ENCODE results near the gene DOK5. TPM values are rescaled to one million over a fixed set of nuclear protein-coding genes. Genes with fewer than 3 reads are reported as not detected.
A peak's percentile ranks its signal among the peaks of the same experiment; 100 is the strongest.

Gene DOK5
- total RNA-seq, 1 experiment from 2014 or later: 3.3 TPM

DNA sequence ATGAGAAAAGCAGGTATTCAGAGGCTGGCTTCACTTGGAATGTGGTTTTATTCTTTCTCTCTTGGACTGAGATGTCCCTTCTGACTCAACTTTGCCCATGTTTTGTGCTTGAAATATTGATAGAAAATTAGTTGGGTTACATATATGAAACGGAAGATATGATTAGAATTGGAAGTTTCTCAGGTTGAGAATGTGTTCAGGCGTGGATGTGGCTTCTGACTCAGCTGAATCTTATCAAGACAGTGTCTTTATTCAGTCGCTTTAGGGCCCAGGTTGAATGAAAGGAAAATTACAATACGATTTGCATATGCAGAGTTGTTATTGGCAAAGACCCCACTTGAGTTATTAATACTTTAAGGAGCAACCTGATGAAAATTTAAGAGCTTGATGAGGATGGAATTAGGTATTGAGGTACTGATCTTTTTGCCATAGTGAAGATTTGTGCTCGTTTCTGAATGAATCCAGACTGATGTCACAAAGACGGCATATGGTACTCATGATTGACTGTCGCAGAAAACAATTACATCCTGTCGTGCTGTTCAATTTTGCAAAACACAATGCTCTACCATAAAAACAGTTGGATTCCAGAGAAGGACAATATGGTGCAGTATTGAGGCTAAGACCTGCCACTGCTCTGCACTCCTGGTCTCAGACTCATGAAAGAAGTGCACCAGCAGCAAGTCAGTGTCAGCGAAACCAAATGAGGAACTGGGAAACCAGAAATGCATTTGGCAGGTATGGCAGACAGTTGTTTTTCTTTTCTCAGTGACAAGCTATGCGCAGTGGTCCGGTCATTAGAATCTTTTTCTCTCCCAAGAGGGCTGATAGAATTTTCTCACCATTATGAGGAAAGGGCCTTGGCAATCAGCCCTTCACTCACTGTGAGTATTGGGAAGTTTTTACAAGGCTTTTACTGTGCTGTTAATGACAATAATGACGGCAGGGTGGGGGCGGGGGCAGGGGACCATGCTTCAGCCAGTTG, 158.3 kb downstream of the DOK5 start:
- Histone ChIP-seq H3K36me3 (no peaks in the 10 kb centered on the region), H3K9me3 (no peaks in the 10 kb centered on the region), H3K4me3 (no peak overlapping the region), H3K27me3 (no peaks in the 10 kb centered on the region)
- no peak for DNase-seq

DNA sequence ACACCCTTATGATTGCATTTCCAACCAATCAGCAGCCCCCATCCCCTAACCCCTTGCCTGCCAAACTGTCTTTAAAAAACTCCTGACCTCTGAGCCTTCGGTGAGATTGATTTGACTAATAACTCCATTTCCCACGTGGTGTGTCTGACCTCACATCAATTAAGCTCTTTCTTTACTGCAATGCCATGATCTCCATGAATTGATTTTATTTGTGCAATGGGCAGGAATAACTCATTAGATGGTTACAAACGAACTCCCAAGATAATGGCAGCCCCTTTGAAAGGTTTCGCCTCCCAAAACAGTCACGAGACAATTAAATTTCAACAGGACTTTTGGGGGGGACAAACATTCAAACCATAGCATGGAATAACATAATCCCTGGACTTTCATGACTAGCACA, 161.2 kb downstream of the DOK5 start:
- Histone ChIP-seq H3K27me3 (no peaks in the 10 kb centered on the region), H3K4me3 (no peak overlapping the region), H3K36me3 (no peaks in the 10 kb centered on the region), H3K9me3 (no peaks in the 10 kb centered on the region)
- no peak for DNase-seq

DNA sequence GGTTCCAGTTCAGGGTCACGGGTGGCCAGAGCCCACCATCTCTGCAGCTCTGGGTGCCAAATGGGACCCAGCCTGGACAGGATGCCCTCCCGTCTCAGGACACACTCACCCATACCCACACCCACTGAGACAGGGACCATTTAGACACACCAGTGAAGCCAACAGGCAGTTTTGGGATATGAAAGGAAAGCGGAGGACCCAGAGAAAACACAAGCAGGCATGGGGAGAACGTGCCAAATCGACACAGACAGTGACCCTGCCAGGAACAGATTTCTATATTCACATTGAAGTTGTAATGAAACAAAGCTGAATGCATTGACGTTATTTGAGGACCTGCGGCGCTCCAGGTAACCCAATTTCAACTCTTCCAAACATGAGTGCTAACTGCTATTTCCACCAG, 164.5 kb downstream of the DOK5 start:
- no peak for DNase-seq
- H3K36me3 ChIP-seq: no peaks in the 10 kb centered on the region
- H3K27me3 ChIP-seq: no peaks in the 10 kb centered on the region
- no peak overlapping the region for H3K4me3 ChIP-seq
- H3K9me3 ChIP-seq: no peaks in the 10 kb centered on the region

DNA sequence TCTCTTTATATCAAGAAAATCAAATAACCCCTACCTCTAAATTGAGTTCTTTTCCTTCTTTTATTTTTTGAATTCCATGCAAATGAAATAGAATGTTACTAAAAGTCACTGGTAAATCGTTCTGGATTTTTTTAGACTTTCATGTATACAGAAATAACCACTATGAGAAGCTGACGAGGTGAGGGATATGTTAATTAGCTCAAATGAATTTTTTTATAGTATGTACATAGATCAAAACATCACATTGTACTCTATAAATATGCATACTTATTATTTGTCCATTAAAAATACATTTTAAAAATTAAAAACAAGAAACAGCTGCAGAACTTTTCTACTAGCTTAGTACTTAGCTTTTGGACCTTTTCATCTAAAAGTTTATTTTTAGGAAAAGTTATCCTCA, 165.4 kb downstream of the DOK5 start:
- H3K36me3 ChIP-seq: no peaks in the 10 kb centered on the region
- no peaks in the 10 kb centered on the region for H3K9me3 ChIP-seq
- no peak for DNase-seq
- H3K4me3 ChIP-seq: no peak overlapping the region
- H3K27me3 ChIP-seq: no peaks in the 10 kb centered on the region

DNA sequence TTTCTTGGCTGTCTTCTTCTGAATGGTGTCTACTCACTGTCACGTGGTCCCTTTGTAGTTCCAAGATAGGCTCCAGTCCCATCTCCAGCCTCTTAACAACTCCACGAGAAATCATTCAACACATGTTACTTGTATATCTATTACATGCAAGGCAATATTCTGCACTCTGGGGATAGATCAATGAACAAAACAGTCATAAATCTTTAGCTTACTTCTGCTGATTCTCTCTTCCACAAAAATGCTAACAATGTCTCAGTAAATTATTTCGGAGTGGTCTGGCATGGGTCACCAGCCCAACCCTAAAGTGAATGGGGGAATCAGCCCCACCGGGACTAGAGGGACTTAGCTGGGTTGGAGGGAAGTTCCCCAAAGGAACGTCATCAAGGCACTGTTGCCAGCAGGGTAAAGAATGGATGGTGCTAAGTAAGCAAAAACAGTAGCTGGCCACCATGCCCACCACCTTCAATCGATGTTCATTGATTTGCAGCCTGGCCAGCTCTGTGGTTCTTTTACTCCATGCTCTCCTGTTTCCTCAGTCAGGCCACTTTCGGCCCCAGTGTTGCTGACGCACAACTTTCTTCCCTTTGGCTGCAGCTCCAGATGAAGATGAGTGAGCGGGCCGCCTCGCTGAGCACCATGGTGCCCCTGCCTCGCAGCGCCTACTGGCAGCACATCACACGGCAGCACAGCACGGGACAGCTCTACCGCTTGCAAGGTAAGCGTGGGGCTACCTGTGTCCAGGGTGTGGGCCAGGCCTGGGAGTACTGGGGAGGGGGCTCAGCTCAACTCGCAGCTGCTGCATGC, 167.7 kb downstream of the DOK5 start:
- Histone ChIP-seq H3K27me3 (no peaks in the 10 kb centered on the region), H3K4me3 (no peak overlapping the region), H3K36me3 (no peaks in the 10 kb centered on the region), H3K9me3 (no peaks in the 10 kb centered on the region)
- DNase-seq: peak; percentile 62

DNA sequence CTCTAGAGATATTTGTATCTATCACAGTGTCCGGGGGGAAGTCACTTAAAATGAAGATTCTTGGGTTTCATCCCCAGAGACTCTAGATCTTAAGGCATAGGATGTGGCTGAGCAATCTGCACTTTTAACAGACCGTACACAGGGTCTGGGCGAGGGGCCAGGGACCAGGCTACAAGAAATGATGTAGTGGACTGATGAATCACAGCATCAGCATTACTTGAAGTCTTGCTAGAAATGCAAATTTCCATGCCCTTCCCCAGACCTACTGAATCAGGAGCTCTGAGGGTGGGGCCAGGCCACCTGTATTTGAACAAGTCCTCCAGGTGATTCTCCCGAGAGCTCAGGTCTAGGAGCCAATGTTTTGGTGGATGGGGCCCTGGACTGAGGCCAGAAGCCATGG, 168.4 kb downstream of the DOK5 start:
- peak; percentile 94 for DNase-seq
- Histone ChIP-seq H3K27me3 (no peaks in the 10 kb centered on the region), H3K4me3 (no peak overlapping the region), H3K36me3 (no peaks in the 10 kb centered on the region), H3K9me3 (no peaks in the 10 kb centered on the region)

DNA sequence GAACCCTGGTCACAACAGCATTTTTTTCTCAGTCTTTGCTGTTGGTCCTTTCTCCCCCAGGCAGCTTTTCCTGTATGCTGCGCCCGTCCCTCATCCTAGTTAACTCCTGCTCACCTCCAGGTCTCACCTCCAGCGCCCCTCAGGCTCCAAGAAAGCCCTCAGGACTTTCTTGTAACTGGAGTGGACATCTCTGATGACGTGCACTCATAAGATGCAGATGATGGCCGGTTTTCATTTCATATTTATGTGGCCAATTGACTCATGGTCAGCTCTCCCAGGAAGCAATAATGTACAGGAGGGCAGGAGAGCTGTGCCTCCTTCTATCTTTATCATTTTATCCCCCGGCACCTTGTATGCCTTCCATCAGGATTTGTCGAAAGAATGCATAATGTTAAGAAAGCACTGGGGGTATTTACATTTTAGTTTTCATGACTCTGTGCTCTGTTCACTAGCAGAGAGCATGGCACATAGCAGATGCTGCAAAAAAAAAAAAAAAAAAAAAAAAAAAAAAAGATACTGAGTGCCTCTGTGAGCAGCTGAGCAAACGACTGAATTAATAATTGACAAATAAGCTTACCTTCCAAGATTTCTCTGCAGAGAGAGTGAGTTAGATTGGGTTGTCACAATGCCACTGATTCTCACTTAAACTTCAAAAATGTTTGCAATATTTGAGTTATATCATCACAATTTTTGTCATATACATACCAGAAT, 170.2 kb downstream of the DOK5 start:
- H3K9me3 ChIP-seq: no peaks in the 10 kb centered on the region
- no peaks in the 10 kb centered on the region for H3K27me3 ChIP-seq
- no peak for DNase-seq
- no peak overlapping the region for H3K4me3 ChIP-seq
- no peaks in the 10 kb centered on the region for H3K36me3 ChIP-seq

DNA sequence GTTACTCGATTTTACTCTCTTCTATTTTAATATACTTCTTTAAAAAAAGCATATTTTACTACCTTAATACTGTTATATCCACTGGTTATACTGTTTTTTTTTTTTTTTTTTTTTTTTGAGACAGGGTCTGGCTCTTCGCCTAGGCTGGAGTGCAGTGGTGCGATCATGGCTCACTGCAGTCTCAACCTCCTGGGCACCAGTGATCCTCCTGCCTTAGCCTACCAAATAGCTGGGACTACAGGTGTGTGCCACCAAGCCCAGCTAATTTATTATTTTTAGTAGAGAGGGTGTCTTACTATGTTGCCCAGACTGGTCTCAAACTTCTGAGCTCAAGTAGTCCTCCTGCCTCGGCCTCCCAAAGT, 170.7 kb downstream of the DOK5 start:
- no peaks in the 10 kb centered on the region for H3K36me3 ChIP-seq
- DNase-seq: no peak
- H3K4me3 ChIP-seq: no peak overlapping the region
- H3K27me3 ChIP-seq: no peaks in the 10 kb centered on the region
- H3K9me3 ChIP-seq: no peaks in the 10 kb centered on the region

DNA sequence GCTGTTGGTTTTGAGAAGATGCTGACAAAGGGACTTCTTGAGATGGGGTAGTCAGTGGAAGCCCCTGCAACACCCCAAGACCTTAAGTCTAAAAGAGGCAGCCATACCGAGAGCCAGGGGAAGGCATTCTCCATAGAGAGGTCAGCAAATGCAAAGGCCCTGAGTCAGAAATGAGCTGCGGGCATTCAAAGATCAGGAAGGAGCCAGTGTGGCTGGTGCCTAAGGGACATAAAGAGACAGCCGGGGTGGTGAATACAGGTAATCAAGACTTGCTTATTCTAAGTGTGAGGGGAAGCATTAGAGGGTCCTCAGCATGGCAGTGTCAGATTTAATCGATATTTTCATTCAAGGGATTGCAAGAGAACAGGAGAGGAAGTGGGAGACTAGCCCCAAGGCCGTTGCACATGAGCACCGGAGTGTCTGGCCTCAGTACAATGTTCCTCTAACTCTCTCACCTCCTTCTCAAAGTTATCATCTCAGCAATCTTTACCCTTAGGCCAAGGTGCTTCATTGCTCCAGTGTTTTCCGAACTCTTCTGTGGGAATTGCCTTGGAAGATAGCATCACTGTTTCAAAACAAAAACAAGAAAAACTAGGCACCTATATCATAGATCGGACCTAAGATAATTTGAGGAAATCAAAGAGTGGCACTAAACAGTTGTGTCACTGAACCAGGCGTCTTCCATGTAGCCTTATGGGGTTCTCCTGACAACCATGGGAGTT, 173.2 kb downstream of the DOK5 start:
- DNase-seq: no peak
- no peak overlapping the region for H3K4me3 ChIP-seq
- no peaks in the 10 kb centered on the region for H3K9me3 ChIP-seq
- no peaks in the 10 kb centered on the region for H3K27me3 ChIP-seq
- H3K36me3 ChIP-seq: no peaks in the 10 kb centered on the region

DNA sequence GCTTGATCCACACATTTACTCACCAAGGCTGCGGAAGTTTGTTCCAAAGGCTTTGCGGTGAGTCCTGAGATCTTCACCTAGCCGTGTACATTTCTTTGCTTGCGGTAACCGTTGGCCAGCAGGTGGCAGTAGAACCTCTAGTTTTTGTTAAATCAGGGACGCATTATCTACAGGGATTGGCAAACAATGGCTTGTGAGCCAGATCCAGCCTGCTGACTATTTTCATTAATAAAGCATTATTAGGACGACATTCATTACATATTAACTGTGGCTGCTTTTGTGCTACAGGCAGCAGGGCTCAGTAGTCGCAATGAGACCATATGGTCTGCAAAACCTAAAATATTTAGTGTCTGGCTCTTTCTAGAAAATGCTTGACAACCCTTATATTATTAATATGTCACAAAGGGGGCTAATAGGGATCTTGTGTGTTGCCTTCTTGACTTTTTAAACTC, 174.1 kb downstream of the DOK5 start:
- no peaks in the 10 kb centered on the region for H3K36me3 ChIP-seq
- H3K4me3 ChIP-seq: no peak overlapping the region
- H3K9me3 ChIP-seq: no peaks in the 10 kb centered on the region
- DNase-seq: peak; percentile 67
- no peaks in the 10 kb centered on the region for H3K27me3 ChIP-seq

DNA sequence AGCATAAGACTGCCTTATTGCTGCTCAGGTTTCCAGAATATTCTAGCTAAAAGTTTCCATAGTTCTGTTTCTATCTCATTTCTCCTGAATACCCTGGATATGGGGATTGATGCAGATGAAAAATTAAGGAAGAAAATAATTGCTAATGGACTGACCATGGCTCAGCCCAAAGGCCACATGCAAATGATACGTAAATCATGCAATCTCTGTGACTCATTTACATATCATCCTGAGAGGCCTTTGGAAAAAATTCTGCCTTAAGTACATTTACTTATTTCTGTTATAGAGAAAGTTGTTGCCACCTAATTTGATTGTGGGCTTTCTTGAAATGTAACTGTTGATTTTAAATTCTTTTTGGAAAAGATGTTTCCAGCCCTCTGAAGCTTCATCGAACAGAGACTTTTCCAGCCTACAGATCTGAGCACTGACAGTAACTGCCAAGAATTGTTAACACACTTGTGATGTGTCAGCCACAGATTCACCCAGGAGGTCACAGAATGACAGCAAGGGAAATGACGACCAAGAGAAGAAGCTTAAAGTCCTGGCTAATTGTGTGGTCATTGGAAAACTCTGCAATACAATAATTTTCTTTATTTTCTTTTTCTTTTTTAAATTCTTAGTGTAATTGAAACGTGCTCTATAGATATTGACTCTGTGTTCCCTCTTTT, 174.8 kb downstream of the DOK5 start:
- Histone ChIP-seq H3K4me3 (no peak overlapping the region), H3K36me3 (no peaks in the 10 kb centered on the region), H3K27me3 (no peaks in the 10 kb centered on the region), H3K9me3 (no peaks in the 10 kb centered on the region)
- no peak for DNase-seq

DNA sequence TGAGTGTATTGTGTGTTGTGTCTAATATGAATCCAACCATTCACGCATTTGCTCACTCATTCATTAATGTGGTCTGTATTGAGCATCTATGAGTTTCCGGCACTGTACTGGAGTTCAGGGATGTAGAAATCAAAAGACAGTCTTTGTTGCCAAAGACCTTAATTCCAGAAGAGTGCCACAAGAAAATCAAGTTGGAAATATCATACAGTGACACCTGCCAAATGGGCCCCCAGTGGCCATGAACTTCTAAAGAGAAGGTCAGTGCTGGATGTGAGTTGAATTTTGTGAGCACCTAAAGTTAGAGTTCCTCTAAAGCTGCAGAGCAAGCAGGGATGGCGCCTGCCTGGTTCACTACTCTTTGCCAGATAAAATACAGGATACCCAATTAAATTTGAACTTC, 175.9 kb downstream of the DOK5 start:
- Histone ChIP-seq H3K9me3 (no peaks in the 10 kb centered on the region), H3K4me3 (no peak overlapping the region), H3K27me3 (no peaks in the 10 kb centered on the region), H3K36me3 (no peaks in the 10 kb centered on the region)
- no peak for DNase-seq

DNA sequence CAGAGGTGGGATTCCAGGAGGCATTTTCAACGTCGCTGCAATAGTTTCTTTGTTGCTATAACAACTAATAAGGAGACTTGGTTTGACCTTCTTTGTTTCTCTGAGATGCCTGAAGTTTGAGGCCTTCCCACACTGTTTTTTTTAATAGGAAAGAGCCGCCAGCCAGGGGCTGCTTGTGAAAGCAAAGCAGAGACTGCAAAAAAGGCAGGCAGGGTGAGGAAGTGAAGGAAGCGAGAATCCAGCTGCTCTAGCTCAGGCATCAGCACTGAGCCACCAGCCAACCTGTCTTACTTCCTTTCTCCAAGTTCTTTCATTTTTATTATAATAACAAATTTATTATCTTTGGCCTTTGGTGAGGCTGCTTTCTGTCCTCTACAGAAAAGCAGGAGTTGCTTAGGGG, 179.1 kb downstream of the DOK5 start:
- no peak for DNase-seq

DNA sequence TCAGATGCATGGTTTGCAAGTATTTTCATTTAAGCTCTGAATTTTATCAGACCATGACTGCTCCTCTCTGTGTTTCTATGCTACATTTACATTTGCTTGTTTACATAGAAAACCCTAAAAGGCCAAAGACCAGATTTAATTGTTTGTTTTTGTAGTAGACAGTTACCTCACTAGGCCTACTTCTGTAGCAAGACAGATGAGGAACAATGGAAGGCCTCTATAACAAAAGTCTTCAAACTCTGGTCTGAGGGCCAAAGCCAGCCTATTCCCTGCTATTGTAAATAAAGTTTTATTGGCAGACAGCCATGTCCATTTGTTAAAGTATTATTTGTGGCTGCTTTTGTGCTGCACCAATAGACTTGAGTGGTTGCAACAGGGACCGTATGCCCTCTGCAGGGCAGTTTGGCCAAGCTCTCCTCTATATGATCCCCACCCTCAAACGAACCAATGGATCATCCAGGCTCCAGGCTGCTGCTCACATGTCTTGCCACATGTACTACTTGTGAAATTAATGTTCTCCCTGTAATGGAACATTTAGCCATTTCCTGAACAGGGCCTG, 182.0 kb downstream of the DOK5 start:
- Histone ChIP-seq H3K36me3 (no peaks in the 10 kb centered on the region), H3K9me3 (no peaks in the 10 kb centered on the region), H3K4me3 (no peak overlapping the region), H3K27me3 (no peaks in the 10 kb centered on the region; the same call in 1 of the 2 replicates)
- no peak for DNase-seq

More for the DNA sequence above, 179.1 kb downstream of the DOK5 start:
- Histone ChIP-seq H3K9me3 (no peaks in the 10 kb centered on the region), H3K36me3 (no peaks in the 10 kb centered on the region), H3K27me3 (no peaks in the 10 kb centered on the region), H3K4me3 (no peak overlapping the region)

DNA sequence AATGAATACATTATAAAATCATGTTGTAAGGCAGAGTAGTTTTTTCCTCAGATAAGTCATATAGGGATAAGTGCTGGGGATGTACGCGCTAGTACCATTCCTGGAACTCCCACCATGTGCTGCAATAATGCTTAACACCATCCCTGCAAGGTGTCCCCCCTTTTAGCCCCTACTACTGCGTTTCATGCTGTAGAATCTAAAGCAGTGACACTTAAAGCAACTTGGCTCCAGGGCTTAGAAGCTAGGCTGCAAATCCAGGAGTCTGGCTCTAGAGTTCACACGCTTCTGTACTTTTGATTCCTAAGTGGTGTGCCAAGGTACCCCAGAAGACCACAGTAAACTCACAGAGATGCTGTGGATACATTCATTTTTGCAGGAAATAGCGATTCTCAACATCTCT, 183.1 kb downstream of the DOK5 start:
- Histone ChIP-seq H3K9me3 (no peaks in the 10 kb centered on the region), H3K36me3 (no peaks in the 10 kb centered on the region), H3K27me3 (no peaks in the 10 kb centered on the region; the same call in 1 of the 2 replicates), H3K4me3 (no peak overlapping the region)
- DNase-seq: no peak

DNA sequence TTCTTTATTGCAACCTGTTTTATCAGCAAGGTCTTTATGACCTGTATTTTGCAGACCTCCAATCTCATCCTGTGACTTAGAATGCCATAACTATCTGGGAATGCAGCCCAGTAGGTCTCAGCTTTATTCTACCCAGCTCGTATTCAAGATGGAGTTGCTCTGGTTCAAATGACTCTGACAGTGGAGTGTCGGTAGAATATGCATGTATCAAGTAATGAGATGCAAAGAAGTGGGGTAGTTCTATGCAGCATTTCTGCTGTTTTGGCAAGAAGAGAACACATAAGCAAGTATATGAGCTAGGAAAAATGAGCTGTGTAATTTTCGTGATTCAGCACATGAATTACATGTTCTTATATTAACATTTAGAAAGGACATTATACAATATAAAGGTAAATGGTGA, 185.9 kb downstream of the DOK5 start:
- no peak for DNase-seq
- Histone ChIP-seq H3K4me3 (no peak overlapping the region), H3K9me3 (no peaks in the 10 kb centered on the region), H3K36me3 (no peaks in the 10 kb centered on the region), H3K27me3 (no peaks in the 10 kb centered on the region; the same call in 1 of the 2 replicates)

Measured in MG63 (cell line).